Vagina (tissue), 2 donors: Measurements from ENCODE around the gene LAMB4. TPM values are rescaled to one million over a fixed set of nuclear protein-coding genes. Genes with fewer than 3 reads are reported as not detected.

Source experiments
- DNase-seq, 2 donors: peaks; one replicate each; pipeline ENCODE4 v3.0.0-alpha.2; 2017; ENCODE audit errors: extremely low spot score in 2 of 2
- H3K27ac ChIP-seq: fragments of 200-600 bp; sonication (generic); one replicate; pipeline ENCODE4 v1.5.1; 2019
- H3K27me3 ChIP-seq: fragments of 200-600 bp; sonication (generic); one replicate; pipeline ENCODE4 v1.5.1; 2019
- H3K36me3 ChIP-seq, 2 donors: fragments of 200-600 bp; sonication (generic); one replicate each; pipeline ENCODE4 v1.5.1; 2017 to 2019
- H3K4me1 ChIP-seq: fragments of 200-600 bp; sonication (generic); one replicate; pipeline ENCODE4 v1.5.1; 2019
- H3K4me3 ChIP-seq, 2 donors: fragments of 200-600 bp; sonication (generic); 1 replicate in 1 of 2; 2 replicates in 1 of 2; pipeline ENCODE4 v1.5.1; 2016 to 2019
- H3K9me3 ChIP-seq: fragments of 200-600 bp; sonication (generic); one replicate; pipeline ENCODE4 v1.5.1; 2019
- CTCF ChIP-seq, 3 experiments: fragments of 450-650 bp in 2 of 3; fragments of 200-600 bp in 1 of 3; sonication (generic) in 1 of 3; IDR thresholded peaks; one replicate each; pipeline ENCODE4 v1.5.1; 2017 to 2019; ENCODE audit warnings: antibody characterized with exemption in 3 of 3, mild to moderate bottlenecking in 2 of 3, moderate library complexity in 2 of 3
- POLR2A ChIP-seq, 2 donors: fragments of 450-650 bp; IDR thresholded peaks; one replicate each; pipeline ENCODE4 v1.6.1; 2017; ENCODE audit warnings: antibody characterized with exemption in 2 of 2, mild to moderate bottlenecking in 2 of 2, moderate library complexity in 2 of 2
- POLR2AphosphoS5 ChIP-seq, 2 donors: sonication (generic); formaldehyde crosslinking; IDR thresholded peaks; one replicate each; pipeline ENCODE4 v1.9.0; 2017; ENCODE audit warnings: antibody characterized with exemption in 2 of 2, mild to moderate bottlenecking in 2 of 2, low read depth in 1 of 2; ENCODE audit not compliant: insufficient read depth in 1 of 2
- intact Hi-C: fragments of 100-400 bp; cut with DNase I; formaldehyde crosslinking; loops from one replicate; pipeline ENCODE4 v1.15.1; 2023
- total RNA-seq: library from RNA; depleted of rRNA; stranded (reverse); fragments of >200 nt; gene quantifications from one replicate; pipeline ENCODE4 v1.2.3, GENCODE V29; 2016

Gene LAMB4
- total RNA-seq, 1 donor from 2014 or later, result 0.74 TPM

DNA sequence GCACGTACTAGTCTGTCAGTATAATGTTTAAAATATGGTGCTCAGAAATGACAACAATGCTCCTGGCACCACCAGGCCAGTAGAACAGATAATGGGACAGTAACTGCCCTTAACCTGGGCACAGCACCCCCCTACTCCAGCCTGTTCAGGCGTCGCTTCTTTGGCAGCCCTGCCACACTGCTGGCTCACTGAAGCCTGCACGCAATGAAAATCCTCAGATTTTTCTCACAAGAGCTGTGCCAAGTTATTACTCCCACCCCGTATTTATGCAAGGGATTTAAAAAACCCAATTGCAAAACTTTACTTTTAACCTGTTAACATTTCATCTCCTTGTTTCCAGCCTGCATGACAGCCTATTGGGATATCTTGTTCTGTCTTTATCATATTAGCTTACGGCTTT lies 70.6 kb downstream of the LAMB4 start:
- Histone ChIP-seq H3K4me3 (no peak overlapping the region), H3K27ac (no peak overlapping the region), H3K36me3 (no peaks in the 10 kb centered on the region), H3K4me1 (no peaks in the 10 kb centered on the region), H3K9me3 (no peaks in the 10 kb centered on the region), H3K27me3 (no peaks in the 10 kb centered on the region)
- DNase-seq, result no peak
- intact Hi-C loops, result no loop called here
- TF ChIP-seq POLR2A (IDR thresholded peaks at IDR 0.05), result no peak
- TF ChIP-seq POLR2AphosphoS5 (IDR thresholded peaks at IDR 0.05; ENCODE audit: insufficient read depth in 1 of 2, low read depth in 1 of 2), result no peak
- no peak for TF ChIP-seq CTCF (IDR thresholded peaks at IDR 0.05)

DNA sequence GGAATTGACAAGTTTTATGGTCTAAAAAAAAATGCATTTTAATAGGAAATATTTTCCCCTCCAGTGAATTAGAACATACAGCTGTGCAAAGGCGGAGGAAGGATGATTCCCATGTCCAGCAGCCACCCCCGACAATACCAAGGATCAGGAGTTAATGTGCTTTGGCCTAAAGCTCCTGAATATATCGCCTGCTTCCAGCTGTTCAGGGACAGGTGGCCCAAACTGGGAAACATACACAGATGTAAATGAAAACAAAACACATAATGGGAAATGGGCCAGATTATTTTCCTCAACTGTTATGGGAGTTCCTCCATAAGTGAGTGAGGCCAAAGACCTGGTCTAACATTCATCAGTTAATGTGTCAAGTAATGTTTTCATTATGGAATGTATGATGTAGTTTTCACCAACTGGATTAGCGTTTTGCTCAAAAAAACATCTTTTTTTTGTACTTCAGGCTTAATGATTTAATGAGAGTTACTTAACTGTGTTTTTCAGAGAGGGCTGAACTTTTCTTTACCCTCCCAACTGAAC lies 72.1 kb downstream of the LAMB4 start:
- Histone ChIP-seq H3K9me3 (no peaks in the 10 kb centered on the region), H3K4me3 (no peak overlapping the region), H3K36me3 (no peaks in the 10 kb centered on the region), H3K4me1 (no peaks in the 10 kb centered on the region), H3K27ac (no peak overlapping the region), H3K27me3 (no peaks in the 10 kb centered on the region)
- intact Hi-C loops, result no loop called here
- TF ChIP-seq POLR2AphosphoS5 (IDR thresholded peaks at IDR 0.05; ENCODE audit: insufficient read depth in 1 of 2, low read depth in 1 of 2) (no peak), CTCF (IDR thresholded peaks at IDR 0.05) (no peak), POLR2A (IDR thresholded peaks at IDR 0.05) (no peak)
- DNase-seq, result no peak

DNA sequence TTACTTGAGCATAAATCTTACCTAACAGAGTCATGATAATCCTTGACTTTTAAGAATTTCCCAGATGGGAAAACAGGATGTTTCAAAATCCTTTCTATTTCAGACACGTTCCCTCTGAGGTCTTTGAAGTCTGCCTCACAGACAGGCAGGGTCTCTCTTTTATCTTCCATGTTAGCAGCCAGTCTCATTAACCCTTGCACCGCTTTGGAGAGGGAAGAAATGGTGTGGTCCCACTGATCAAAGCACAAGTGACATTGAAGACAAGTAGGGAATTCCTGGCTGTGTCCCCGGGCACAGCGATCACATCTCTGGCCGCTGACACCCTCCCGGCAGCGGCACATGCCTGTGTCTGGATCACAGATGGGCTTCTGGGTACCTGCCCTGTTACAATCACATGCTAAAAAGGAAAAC lies 74.5 kb downstream of the LAMB4 start:
- Histone ChIP-seq H3K36me3 (no peaks in the 10 kb centered on the region), H3K27me3 (no peaks in the 10 kb centered on the region), H3K9me3 (no peaks in the 10 kb centered on the region), H3K4me1 (no peaks in the 10 kb centered on the region), H3K27ac (no peak overlapping the region), H3K4me3 (no peak overlapping the region)
- DNase-seq, result no peak
- intact Hi-C loops, result no loop called here
- TF ChIP-seq POLR2A (IDR thresholded peaks at IDR 0.05) (no peak), CTCF (IDR thresholded peaks at IDR 0.05) (no peak), POLR2AphosphoS5 (IDR thresholded peaks at IDR 0.05; ENCODE audit: insufficient read depth in 1 of 2, low read depth in 1 of 2) (no peak)

DNA sequence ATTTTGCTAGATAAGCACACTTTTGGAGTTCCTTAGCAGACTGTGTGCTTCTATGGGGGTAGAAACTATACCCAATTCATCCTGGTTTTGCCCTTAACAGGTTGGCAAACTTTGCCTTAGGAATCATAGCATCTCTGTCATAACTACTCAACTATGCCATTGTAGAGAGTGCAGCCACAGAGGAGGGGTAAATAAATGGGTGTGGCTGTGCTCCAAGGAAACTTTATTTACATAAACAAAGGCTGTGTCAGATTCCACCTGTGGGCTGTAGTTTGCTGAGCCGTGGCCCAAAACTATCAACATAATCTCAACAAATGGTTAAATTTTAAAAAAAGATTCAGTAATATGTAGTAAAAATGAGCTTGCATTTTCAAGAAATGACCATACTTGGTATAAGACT lies 75.6 kb downstream of the LAMB4 start:
- Histone ChIP-seq H3K27me3 (no peaks in the 10 kb centered on the region), H3K4me1 (no peaks in the 10 kb centered on the region), H3K9me3 (no peaks in the 10 kb centered on the region), H3K36me3 (no peaks in the 10 kb centered on the region), H3K27ac (no peak overlapping the region), H3K4me3 (no peak overlapping the region)
- no peak for DNase-seq
- intact Hi-C loops, result no loop called here
- no peak for TF ChIP-seq CTCF (IDR thresholded peaks at IDR 0.05)
- TF ChIP-seq POLR2A (IDR thresholded peaks at IDR 0.05), result no peak
- TF ChIP-seq POLR2AphosphoS5 (IDR thresholded peaks at IDR 0.05; ENCODE audit: insufficient read depth in 1 of 2, low read depth in 1 of 2), result no peak

DNA sequence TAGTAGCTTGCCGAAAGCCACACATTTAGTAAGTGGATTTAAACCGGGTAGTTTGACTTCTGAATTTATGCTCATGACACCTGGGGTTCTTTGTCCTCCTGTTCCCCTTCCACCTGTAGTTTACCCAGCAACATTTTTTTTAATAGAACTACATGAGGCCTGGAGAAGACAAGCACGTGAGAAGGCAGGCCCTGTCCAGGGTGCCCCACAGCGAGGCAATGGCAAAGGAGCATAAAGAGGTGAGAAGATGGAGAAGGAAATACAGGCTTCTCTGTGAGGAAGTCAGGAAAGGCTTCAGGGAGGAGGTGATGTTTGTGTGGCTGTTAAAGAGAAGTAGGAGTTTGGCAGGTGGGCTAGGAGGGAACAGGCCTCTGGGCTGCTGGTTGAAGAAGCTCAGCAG lies 76.9 kb downstream of the LAMB4 start:
- H3K9me3 ChIP-seq, result no peaks in the 10 kb centered on the region
- intact Hi-C loops, result no loop called here
- no peak for TF ChIP-seq POLR2A (IDR thresholded peaks at IDR 0.05)
- no peak for TF ChIP-seq POLR2AphosphoS5 (IDR thresholded peaks at IDR 0.05; ENCODE audit: insufficient read depth in 1 of 2, low read depth in 1 of 2)
- no peak for TF ChIP-seq CTCF (IDR thresholded peaks at IDR 0.05)

More for the DNA sequence above, 76.9 kb downstream of the LAMB4 start:
- H3K36me3 ChIP-seq, result no peaks in the 10 kb centered on the region
- H3K27ac ChIP-seq, result no peak overlapping the region
- no peaks in the 10 kb centered on the region for H3K27me3 ChIP-seq
- H3K4me1 ChIP-seq, result no peaks in the 10 kb centered on the region
- no peak overlapping the region for H3K4me3 ChIP-seq
- DNase-seq, result no peak
